IMR-90 (cell line): ENCODE data around the gene ARFGEF3. TPM values are rescaled to one million over a fixed set of nuclear protein-coding genes. Genes with fewer than 3 reads are reported as not detected.

Experiments
- ATAC-seq: fragments of 200-7000 bp; cut with Tn5 transposase; 2 replicates; pipeline ENCODE4 v1.9.1; 2020; ENCODE audit warnings: low read depth, mild to moderate bottlenecking, moderate library complexity
- BruUV-seq: library from RNA; stranded (reverse); fragments of 400-500 nt; replicated peaks from 2 replicates; lab custom pipeline; 2021; lab: Mats Ljungman, UMichigan
- CTCF ChIA-PET: fragments of 300-600 bp; formaldehyde crosslinking; extraction: SDS; loops from one replicate; lab custom pipeline; 2021; ENCODE audit warnings: antibody characterized with exemption; lab: Yijun Ruan, JAX
- POLR2A ChIA-PET: fragments of 300-600 bp; sonication (Branson Sonifier 250); formaldehyde crosslinking; loops from one replicate; lab custom pipeline; 2022; ENCODE audit warnings: antibody characterized with exemption; ENCODE audit not compliant: unreplicated experiment; lab: Charles Lee
- DNase-seq: peaks from one replicate; pipeline ENCODE4 v3.0.0; 2013
- H2AFZ ChIP-seq: replicated peaks from 2 replicates; pipeline ENCODE3; 2013; ENCODE audit warnings: low read length, mild to moderate bottlenecking; ENCODE audit not compliant: poor library complexity
- H2AK5ac ChIP-seq: 2 replicates; pipeline ENCODE4 v1.6.1; 2013; ENCODE audit warnings: low read depth, low read length, inconsistent platforms
- H2AK9ac ChIP-seq: replicated peaks from 2 replicates; pipeline ENCODE3; 2013; ENCODE audit warnings: mild to moderate bottlenecking, low read depth, low read length, moderate library complexity; ENCODE audit not compliant: poor library complexity
- H2BK120ac ChIP-seq: 2 replicates; pipeline ENCODE4 v1.6.1; 2013; ENCODE audit warnings: low read depth, low read length, inconsistent platforms
- H2BK15ac ChIP-seq: 3 replicates; pipeline ENCODE4 v1.6.1; 2013; ENCODE audit warnings: low read depth, low read length, inconsistent platforms
- H2BK20ac ChIP-seq: 2 replicates; pipeline ENCODE4 v1.6.1; 2013; ENCODE audit warnings: low read depth, mild to moderate bottlenecking, inconsistent platforms, low read length, moderate library complexity
- H2BK5ac ChIP-seq: 2 replicates; pipeline ENCODE4 v1.6.1; 2013; ENCODE audit warnings: mild to moderate bottlenecking, low read depth, low read length, inconsistent platforms; ENCODE audit not compliant: poor library complexity, severe bottlenecking
- H3K14ac ChIP-seq: replicated peaks from 2 replicates; pipeline ENCODE4 v1.6.1; 2013; ENCODE audit warnings: low read depth, low read length, inconsistent platforms
- H3K18ac ChIP-seq: 2 replicates; pipeline ENCODE4 v1.6.1; 2013; ENCODE audit warnings: low read depth, low read length, control low read depth
- H3K23ac ChIP-seq: 2 replicates; pipeline ENCODE4 v1.6.1; 2013; ENCODE audit warnings: low read depth, low read length, inconsistent platforms
- H3K27ac ChIP-seq: 2 replicates; pipeline ENCODE4 v1.5.1; 2013; ENCODE audit warnings: mild to moderate bottlenecking, control low read depth, low read length; ENCODE audit not compliant: insufficient read depth
- H3K27me3 ChIP-seq: 2 replicates; pipeline ENCODE4 v1.6.1; 2013; ENCODE audit warnings: low read length; ENCODE audit not compliant: control insufficient read depth, insufficient read depth
- H3K36me3 ChIP-seq: 2 replicates; pipeline ENCODE4 v1.6.1; 2013; ENCODE audit warnings: low read length, mixed read lengths; ENCODE audit not compliant: control insufficient read depth, insufficient read depth
- H3K4ac ChIP-seq: 2 replicates; pipeline ENCODE4 v1.6.1; 2013; ENCODE audit warnings: low read depth, low read length, inconsistent platforms
- H3K4me1 ChIP-seq: 2 replicates; pipeline ENCODE4 v1.6.1; 2013; ENCODE audit warnings: low read length, mixed read lengths; ENCODE audit not compliant: control insufficient read depth, insufficient read depth
- H3K4me2 ChIP-seq: 2 replicates; pipeline ENCODE4 v1.6.1; 2013; ENCODE audit warnings: low read depth, mild to moderate bottlenecking, control low read depth, low read length, moderate library complexity
- H3K4me3 ChIP-seq: 2 replicates; pipeline ENCODE4 v1.5.1; 2013; ENCODE audit warnings: low read depth, mild to moderate bottlenecking, control low read depth, low read length, moderate library complexity; ENCODE audit not compliant: insufficient read depth
- H3K56ac ChIP-seq: 2 replicates; pipeline ENCODE4 v1.6.1; 2013; ENCODE audit warnings: low read length, inconsistent platforms; ENCODE audit not compliant: insufficient read depth; ENCODE audit errors: extremely low read depth
- H3K79me1 ChIP-seq, 2 experiments: 2 replicates each; pipeline ENCODE4 v1.6.1; 2013; ENCODE audit warnings: low read length in 2 of 2, inconsistent platforms in 1 of 2, low read depth in 1 of 2
- H3K9ac ChIP-seq: 2 replicates; pipeline ENCODE4 v1.6.1; 2013; ENCODE audit warnings: low read depth, low read length, control low read depth
- H3K9me1 ChIP-seq: 2 replicates; pipeline ENCODE4 v1.6.1; 2013; ENCODE audit warnings: low read length, inconsistent platforms; ENCODE audit not compliant: insufficient read depth
- H3K9me3 ChIP-seq: 2 replicates; pipeline ENCODE4 v1.6.1; 2013; ENCODE audit warnings: low read length; ENCODE audit not compliant: control insufficient read depth, insufficient read depth
- H4K20me1 ChIP-seq: 2 replicates; pipeline ENCODE4 v1.6.1; 2013; ENCODE audit warnings: low read length, inconsistent platforms; ENCODE audit not compliant: insufficient read depth
- H4K5ac ChIP-seq: 2 replicates; pipeline ENCODE4 v1.6.1; 2013; ENCODE audit warnings: mild to moderate bottlenecking, low read depth, low read length, control low read depth
- H4K8ac ChIP-seq, 2 experiments: 2 replicates each; pipeline ENCODE4 v1.6.1; 2013; ENCODE audit warnings: low read depth in 2 of 2, low read length in 2 of 2, control low read depth in 1 of 2, inconsistent platforms in 1 of 2
- H4K91ac ChIP-seq: 2 replicates; pipeline ENCODE4 v1.6.1; 2013; ENCODE audit warnings: low read depth, low read length, inconsistent platforms; ENCODE audit not compliant: insufficient read depth
- BHLHE40 ChIP-seq: fragments of 150-350 bp; IDR thresholded peaks from 2 replicates; pipeline ENCODE4 v1.6.1; 2016; ENCODE audit warnings: mild to moderate bottlenecking, low read depth, low read length
- CHD1 ChIP-seq: IDR thresholded peaks from 2 replicates; pipeline ENCODE4 v1.6.1; 2012; ENCODE audit warnings: low read depth, low read length, improper control_type of control experiment
- CTCF ChIP-seq: conservative IDR thresholded peaks from 2 replicates; pipeline ENCODE4 v1.5.1; 2012; ENCODE audit warnings: mild to moderate bottlenecking, low read depth, low read length, improper control_type of control experiment
- MAZ ChIP-seq: IDR thresholded peaks from 2 replicates; pipeline ENCODE4 v1.6.1; 2012; ENCODE audit warnings: low read depth, mild to moderate bottlenecking, low read length, improper control_type of control experiment, moderate library complexity, borderline replicate concordance
- MXI1 ChIP-seq: IDR thresholded peaks from 2 replicates; pipeline ENCODE4 v1.6.1; 2012; ENCODE audit warnings: low read depth, mild to moderate bottlenecking, low read length, moderate library complexity, borderline replicate concordance
- POLR2A ChIP-seq: IDR thresholded peaks from 2 replicates; pipeline ENCODE4 v1.6.1; 2012; ENCODE audit warnings: mild to moderate bottlenecking, low read depth, low read length
- SMC3 ChIP-seq: fragments of 150-350 bp; IDR thresholded peaks from 2 replicates; pipeline ENCODE4 v1.6.1; 2016; ENCODE audit warnings: low read depth, mild to moderate bottlenecking, antibody characterized with exemption, low read length, moderate library complexity
- dilution Hi-C: fragments of 300-500 bp; cut with HindIII; formaldehyde crosslinking; loops from one replicate; pipeline ENCODE4 v1.14.3; 2018; ENCODE audit warnings: low sequenced_read_pairs; ENCODE audit not compliant: unreplicated experiment
- in situ Hi-C: fragments of 300-500 bp; cut with MboI; formaldehyde crosslinking; loops from 3 replicates; pipeline ENCODE4 v1.14.3; 2019; ENCODE audit warnings: low sequenced_read_pairs, inconsistent platforms, mixed read lengths
- intact Hi-C: fragments of 100-400 bp; cut with micrococcal nuclease; formaldehyde crosslinking; loops from 2 replicates; pipeline ENCODE4 v1.10.0; 2022
- polyA plus RNA-seq, 3 experiments: library from polyadenylated mRNA; depleted of rRNA; stranded (reverse); fragments of >200 nt; gene quantifications; 2 replicates each; pipeline ENCODE4 v1.2.3, GENCODE V29; 2012; ENCODE audit warnings: low replicate concordance in 1 of 3
- total RNA-seq: library from RNA; depleted of rRNA; stranded (reverse); fragments of >200 nt; gene quantifications from 2 replicates; pipeline ENCODE4 v1.2.3, GENCODE V29; 2012
- TF ChIP-seq, protein P1 (sequence below): fragments of 150-350 bp; IDR thresholded peaks from 2 replicates; pipeline ENCODE4 v1.6.1; 2017; ENCODE audit warnings: mild to moderate bottlenecking, antibody characterized with exemption, low read length, low read depth

The ARFGEF3 gene
- total and polyA plus RNA-seq, 2 of the 4 experiments (the other 2 are of a cell fraction), result under 0.01 to 0.02 TPM

DNA sequence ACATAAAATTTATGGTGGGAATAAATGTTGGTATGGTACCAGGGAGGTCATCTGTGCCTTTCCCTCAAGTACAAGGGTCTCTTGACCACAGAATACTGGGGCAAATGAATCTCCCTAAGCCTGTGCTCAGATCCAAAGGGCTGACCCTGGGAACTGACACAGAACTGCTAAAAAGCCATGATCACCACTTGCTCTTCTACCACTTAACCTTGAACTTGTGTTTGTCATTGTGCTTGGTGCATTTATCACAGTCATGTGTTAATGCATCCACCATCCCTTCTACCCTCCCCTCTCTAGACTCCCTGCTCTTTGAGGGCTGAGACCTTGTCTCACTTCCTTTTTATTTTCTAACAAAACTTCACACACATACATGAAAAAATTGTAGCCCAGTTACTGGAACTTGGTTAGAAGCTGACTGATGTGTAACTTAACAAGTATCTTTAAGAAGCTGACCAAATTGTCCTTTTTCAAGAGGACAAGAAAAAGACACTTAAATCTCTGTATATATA, 102.7 kb downstream of the ARFGEF3 start:
- Histone ChIP-seq H2BK5ac (no peak overlapping the region), H3K79me1 (no peaks in the 10 kb centered on the region), H3K14ac (no peak overlapping the region), H4K91ac (no peak overlapping the region), H3K9me3 (no peaks in the 10 kb centered on the region), H4K8ac (no peak overlapping the region), H2AFZ (no peak overlapping the region), H2BK15ac (no peak overlapping the region), H2AK9ac (no peak overlapping the region), H3K18ac (no peak overlapping the region), H3K4me3 (no peak overlapping the region), H3K9ac (no peak overlapping the region), H3K27ac (no peak overlapping the region), H2AK5ac (no peak overlapping the region), H3K27me3 (peaks cover 26% of the 10 kb centered on the region), H3K9me1 (no peaks in the 10 kb centered on the region), H3K56ac (no peak overlapping the region), H3K36me3 (no peaks in the 10 kb centered on the region), H2BK20ac (no peak overlapping the region), H3K4ac (no peak overlapping the region), H3K4me2 (no peak overlapping the region), H3K4me1 (no peaks in the 10 kb centered on the region), H2BK120ac (no peak overlapping the region), H4K5ac (no peak overlapping the region), H3K23ac (no peak overlapping the region), H4K20me1 (no peaks in the 10 kb centered on the region)
- ChIA-PET CTCF (no interaction called here), POLR2A (no interaction called here)
- DNase-seq (no peak), ATAC-seq (no peak)
- no TSS peak for BruUV-seq
- intact Hi-C loops, result no loop called here
- no peak for TF ChIP-seq MAZ
- no peak for TF ChIP-seq BHLHE40
- TF ChIP-seq CHD1, result no peak
- TF ChIP-seq MXI1, result no peak
- TF ChIP-seq CTCF, result no peak
- TF ChIP-seq, protein P1, sequence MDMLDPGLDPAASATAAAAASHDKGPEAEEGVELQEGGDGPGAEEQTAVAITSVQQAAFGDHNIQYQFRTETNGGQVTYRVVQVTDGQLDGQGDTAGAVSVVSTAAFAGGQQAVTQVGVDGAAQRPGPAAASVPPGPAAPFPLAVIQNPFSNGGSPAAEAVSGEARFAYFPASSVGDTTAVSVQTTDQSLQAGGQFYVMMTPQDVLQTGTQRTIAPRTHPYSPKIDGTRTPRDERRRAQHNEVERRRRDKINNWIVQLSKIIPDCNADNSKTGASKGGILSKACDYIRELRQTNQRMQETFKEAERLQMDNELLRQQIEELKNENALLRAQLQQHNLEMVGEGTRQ, result no peak
- TF ChIP-seq SMC3, result no peak
- TF ChIP-seq POLR2A, result no peak
- in situ Hi-C loops, result no loop called here
- dilution Hi-C loops, result no loop called here
